GM12872 (cell line): Measurements from ENCODE around the gene ZRANB2.

ENCODE experiments used
- CTCF ChIP-seq: IDR thresholded peaks from 3 replicates; pipeline ENCODE4 v1.5.1; 2011; ENCODE audit warnings: low read depth, mild to moderate bottlenecking, low read length, moderate library complexity; ENCODE audit not compliant: insufficient read depth

ZRANB2 gene

GRCh38 chr1:71047635-71048607 lies 32.9 kb downstream of the ZRANB2 start, which contains the start of gene PTGER3:
Gene PTGER3, minus strand, starts transcription at chr1:71047816. Its CDS starts 239 bp downstream, at chr1:71047577.
- no peak for TF ChIP-seq CTCF

GRCh38 chr1:71046891-71047634 lies 33.8 kb downstream of the ZRANB2 start:
- no peak for TF ChIP-seq CTCF

- TF ChIP-seq CTCF: no peak
These were observed 35.3 kb downstream of the ZRANB2 start for GRCh38 chr1:71045463-71046028.

- no peak for TF ChIP-seq CTCF
These were observed 36.0 kb downstream of the ZRANB2 start for GRCh38 chr1:71044833-71045232.

GRCh38 chr1:71043065-71043464 lies 37.8 kb downstream of the ZRANB2 start:
- no peak for TF ChIP-seq CTCF

GRCh38 chr1:71041806-71042205 lies 39.0 kb downstream of the ZRANB2 start:
- TF ChIP-seq CTCF: no peak
